ENCODE data around the gene NAPEPLD.

GRCh38 chr7:103082497-103082896 is 66.4 kb downstream of the NAPEPLD start:
- TF ChIP-seq CTCF (IDR thresholded peaks at IDR 0.05) (no peak), EP300 (IDR thresholded peaks at IDR 0.05) (no peak), POLR2A (IDR thresholded peaks at IDR 0.05) (no peak)

Data from tibial nerve (tissue), 4 donors.